Lung microvascular endothelial cell (primary cell): ENCODE results near the gene LRRC27. TPM values are rescaled to one million over a fixed set of nuclear protein-coding genes. Genes with fewer than 3 reads are reported as not detected.

Experiments
- DNase-seq, 2 donors: peaks; one replicate each; pipeline versions ENCODE4 v3.0.0 to v3.0.0-alpha.2; 2010; ENCODE audit warnings: low read depth in 2 of 2
- total RNA-seq: library from RNA; depleted of rRNA; stranded (reverse); fragments of >200 nt; gene quantifications from 2 replicates; pipeline ENCODE4 v1.2.1, GENCODE V29; 2014

Gene LRRC27
- total RNA-seq, 1 donor from 2014 or later: 6.2 TPM

GRCh38 chr10:132413226-132414205, 81.5 kb downstream of the LRRC27 start:
- no peak for DNase-seq

DNA sequence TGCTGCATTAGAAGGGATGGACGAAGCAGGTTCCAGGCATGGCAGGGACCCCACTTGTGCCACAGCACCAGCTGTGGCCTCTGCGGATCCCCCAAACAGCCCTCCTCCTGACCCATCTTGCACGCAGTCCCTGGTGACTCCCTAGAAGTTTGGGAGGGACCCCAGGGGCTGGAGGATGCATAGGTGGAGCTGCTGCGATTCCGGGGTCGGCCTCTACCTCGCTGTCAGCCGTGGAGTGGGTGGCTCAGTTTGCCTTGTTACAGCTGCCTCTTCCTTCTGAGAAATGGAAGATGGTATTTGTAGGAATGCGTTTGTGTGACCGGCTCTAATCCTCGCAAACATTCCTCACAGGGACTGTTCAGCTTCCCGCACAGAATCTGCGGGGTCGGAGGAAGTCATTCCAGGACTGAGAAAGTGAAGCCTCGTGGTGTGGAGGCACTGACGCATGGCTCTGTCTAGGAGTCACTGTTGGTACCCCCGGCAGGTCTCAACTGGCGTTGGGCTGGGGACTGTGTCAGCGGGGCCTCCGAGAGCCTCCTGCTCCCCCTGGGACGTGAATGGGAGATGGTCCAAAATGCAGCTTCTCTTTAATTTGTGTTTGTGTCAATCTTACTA, 82.5 kb downstream of the LRRC27 start:
- DNase-seq: no peak

DNA sequence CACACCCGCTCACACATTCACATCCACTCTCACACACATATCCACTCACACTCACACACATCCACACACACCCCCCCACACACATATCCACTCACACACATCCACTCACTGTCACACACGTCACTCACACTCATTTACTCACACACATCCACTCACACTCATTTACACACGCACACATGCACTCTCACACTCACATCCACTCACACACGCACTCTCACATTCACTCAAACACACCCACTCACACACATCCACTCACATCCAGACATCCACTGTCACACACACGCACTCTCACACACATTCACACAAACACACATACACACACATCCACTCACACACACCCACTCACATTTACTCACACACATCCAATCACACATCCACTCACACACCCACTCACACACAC, 83.3 kb downstream of the LRRC27 start:
- no peak for DNase-seq

GRCh38 chr10:132415956-132416355, 84.0 kb downstream of the LRRC27 start:
- DNase-seq: no peak

GRCh38 chr10:132416566-132417256, 84.7 kb downstream of the LRRC27 start:
- no peak for DNase-seq

GRCh38 chr10:132417257-132417910, 85.4 kb downstream of the LRRC27 start:
- DNase-seq: no peak

- peak in 1 of 2 donors; percentile 54 for DNase-seq
Measured at GRCh38 chr10:132417957-132418441, 86.0 kb downstream of the LRRC27 start.

DNA sequence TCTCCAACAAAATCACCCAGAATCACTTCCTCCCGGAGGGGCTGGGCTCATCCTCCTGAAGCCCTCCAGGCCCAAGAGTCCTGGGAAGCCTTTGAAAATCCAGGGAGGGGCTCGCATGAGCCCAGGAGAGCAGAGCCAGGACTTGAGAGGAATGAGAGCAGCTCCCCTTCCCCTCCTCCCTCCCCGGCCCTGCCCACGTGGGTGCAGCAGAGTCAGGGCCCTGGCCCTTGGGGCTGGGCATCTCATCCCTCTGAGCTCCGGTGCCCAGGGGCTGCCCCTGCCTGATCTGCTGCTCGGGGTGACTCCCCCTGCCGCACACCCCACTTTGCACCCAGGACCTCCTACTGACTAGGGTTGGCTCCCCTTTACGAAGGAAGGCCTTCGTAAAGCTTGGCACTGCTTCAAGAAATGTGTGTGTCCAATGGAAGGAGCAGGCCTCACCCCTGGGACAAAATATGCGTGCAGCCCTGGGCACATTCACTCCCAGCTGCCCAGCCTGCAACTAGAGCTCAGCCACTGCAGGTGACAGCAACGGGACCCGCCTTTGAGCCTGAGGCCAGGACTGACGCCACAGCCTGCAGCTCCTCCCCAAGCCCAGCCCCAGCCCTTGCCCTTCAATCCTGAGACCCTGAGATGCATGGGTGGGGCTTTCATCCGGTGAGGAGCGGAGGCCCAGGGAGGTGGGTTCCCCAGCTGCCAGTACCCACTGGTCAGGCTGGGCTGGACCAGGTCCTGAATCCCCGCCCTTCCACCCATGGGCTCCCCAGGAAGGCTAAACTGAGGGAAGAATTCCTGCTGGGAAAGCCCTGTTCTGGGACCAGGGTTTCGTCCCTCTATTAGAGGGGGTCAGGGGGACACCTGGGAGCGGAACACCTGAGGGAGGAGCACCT, 86.8 kb downstream of the LRRC27 start:
- DNase-seq: no peak

DNA sequence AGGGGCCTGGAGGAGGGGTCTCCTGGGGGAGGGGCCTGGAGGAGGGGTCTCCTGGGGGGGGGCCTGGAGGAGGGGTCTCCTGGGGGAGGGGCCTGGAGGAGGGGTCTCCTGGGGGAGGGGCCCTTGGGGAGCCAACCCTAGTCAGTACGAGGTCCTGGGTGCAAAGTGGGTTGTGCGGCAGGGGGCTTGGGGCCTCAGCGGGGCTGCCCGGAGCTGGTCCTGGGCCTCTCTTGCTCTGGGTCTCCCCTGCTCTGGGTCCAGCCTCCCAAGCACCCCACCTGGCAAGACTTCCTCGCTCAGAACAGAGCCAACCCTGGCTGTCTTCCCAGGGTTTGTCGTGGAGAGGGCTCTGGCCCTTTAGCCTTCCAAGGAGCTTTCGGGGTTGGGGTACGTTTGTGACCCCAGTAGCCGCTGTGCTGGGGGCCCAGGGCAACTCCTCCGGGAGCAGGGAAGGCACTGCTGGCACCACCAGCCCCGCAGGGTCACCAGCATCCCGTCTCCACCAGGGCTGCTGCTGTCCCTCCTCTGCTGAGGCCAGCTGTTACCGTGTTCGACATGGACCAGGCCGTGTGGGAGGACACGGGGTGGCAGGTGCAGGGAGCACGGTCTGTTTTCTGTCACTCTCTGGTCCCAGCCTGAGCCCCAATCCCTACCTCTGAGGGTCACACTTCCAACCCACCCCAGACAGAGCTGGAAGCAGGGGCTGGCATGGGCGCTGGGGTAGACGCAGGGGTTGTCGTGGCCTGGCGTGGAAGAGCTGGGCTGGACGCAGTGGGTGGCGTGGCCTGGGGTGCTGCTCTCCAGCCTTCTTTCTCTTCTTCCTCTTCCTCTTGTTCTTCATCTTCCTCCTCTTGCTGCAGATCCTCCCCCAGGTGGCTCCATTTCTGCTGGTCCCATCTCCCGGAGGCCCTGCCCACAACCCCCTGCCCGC, 87.8 kb downstream of the LRRC27 start:
- DNase-seq: no peak

DNA sequence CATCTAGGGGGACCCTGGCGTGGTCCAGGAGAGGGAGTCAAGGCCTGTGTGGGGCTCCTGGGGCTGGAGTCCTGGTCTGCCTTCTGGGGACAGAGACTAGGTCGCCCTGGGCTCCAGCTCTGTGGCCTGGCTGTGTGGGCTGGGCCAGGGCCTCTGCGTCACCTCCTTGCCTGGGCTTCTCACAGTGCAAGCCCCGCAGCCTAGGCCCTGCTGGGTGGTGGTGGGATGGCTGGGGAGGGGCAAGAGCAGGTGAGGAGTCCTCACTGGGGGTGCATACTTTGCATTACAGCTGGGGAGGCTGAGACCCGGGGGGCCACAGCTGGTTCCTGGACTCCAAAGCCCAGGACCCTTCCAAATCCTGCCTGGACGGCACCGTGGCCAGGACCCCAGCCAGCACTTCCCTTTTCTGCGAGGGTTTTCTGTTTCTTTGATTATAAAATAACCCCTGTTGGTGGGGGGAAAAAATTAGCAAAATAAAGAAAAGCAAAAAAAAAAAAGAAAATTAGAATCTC, 88.5 kb downstream of the LRRC27 start:
- no peak for DNase-seq

GRCh38 chr10:132420981-132421846, 89.2 kb downstream of the LRRC27 start:
- peak; percentile 39 to 41 for DNase-seq

DNA sequence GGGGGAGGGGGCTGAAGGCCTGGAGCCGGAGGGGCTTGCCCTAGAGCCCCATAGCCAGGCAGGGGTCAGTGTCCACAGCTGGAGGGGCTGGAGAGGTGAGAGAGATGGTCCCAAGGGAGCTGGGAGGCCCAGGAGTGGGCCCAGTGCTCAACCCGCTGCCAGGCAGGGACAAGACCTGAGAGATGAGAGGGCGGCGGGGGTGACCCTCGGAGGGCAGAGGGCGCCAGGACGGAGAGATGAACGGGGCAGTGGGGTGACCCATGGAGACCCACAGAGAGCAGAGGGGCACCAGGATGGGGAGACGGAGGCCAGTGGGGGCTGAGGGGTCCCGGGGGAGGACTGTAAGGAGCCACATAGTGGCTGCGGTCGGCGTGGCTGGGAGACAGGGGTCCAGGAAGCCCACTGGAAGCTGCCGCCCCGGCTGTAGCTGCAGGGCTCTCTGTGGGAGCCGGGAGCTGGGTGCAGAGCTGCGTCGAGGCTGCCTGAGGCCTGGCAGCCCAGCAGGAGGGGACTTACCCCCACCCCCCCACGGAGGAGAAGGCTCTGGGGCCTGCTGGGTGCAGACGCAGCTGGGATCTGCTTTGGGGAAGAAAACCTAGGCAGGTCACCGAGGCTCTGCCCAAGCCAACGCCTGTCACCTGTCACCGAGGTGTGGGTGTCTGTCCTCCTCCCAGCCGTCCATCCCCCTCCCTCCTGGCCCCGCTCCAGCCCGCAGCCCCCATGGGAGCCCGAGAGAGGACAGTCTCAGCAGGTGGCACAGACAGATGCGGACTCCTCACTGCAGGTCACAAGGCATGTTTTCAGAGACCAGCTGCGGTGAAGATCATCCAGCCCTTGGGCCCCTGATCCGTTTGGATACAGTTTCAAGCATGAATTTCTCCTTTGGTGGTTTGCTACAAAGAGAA, 90.1 kb downstream of the LRRC27 start:
- no peak for DNase-seq

DNA sequence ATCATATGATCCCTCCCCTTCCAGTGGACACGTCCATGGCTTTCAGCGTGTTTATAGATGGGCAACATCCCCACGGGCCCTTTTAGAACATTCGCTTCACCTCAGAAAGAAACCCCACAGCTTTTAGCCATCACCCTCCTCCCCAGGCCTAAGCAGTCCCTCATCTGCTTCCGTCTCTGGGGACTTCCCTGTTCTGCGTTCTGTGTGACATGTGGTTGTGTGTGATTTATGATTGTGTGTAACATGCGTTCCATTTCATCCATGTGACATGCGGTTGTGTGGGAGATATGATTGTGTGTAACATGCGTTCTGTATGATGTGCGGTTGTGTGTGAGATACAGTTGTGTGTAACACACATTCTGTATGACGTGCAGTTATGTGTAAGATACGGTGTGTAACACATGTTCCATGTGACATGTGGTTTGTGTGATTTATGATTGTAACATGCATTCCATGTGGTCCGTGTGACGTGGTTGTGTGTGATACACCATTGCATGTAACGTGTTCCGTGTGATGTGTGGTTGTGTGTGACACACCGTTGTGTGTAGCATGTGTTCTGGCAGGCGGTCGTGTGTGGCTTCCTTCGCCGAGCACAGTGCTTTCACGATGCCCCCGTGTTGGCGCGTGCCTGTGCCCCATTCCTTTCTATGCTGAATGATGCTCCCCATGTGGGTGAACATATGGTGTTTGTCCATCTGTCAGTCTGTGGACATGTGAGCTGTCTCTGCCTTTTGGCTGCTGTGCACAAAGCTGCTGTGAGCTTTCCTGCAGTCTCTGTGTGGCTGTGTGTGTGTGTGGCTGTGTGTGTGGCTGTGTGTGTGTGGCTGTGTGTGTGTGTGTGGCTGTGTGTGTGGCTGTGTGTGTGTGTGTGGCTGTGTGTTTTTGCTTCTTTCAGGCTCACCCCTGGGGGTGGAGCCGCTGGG, 91.2 kb downstream of the LRRC27 start:
- no peak for DNase-seq

DNA sequence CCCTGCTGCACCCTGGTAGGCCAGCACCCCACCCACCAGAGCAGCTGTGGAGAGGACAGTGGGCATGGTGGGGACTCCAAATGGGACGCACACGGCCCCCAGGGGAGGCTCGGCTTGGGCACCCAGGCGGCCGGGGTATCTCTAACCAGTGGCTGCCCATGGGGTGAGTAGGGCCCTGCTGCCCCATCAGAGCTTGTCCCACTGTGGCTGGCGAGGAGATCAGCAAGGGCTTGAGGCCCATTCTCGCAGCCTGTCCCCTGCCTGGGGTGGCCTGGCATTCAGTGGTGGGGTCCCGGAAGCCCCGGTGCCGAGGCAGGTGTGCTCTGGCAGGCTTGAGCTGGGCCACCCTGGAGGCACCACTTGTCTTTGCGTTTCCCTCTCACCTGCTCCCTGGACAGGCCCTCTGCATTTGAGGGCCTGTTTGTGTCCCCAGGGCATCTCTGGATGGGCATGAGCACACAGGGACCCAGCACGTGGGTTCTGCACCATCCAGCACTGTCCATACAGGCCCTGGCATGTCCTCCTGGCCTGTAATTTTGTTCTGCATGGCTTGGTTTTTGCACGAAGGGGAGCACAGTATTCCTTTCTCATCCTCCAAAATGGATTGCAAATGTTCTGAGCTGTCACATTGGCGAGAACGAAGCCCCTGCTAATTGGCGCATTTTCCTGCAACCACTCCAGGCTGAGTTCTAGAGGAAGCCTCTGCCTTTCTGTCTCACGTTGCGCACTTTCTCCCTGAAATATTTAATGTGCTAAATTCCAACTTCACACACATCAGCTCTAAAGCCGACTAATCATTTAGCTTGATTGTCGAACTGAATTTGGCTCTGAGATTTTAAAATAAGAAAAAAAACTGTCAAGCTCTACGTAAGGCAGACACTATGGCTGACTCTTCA, 92.2 kb downstream of the LRRC27 start:
- no peak for DNase-seq
